Subcutaneous abdominal adipose tissue (tissue), 5 donors: Measurements from ENCODE around the gene PDZRN3.
A peak's percentile ranks its signal among the peaks of the same experiment; 100 is the strongest.

Experiments used
- H3K27ac ChIP-seq: one replicate; pipeline ENCODE4 v1.7.0; 2013; ENCODE audit warnings: low read depth, mild to moderate bottlenecking, inconsistent platforms, low read length, moderate library complexity
- H3K27me3 ChIP-seq, 5 donors: one replicate each; pipeline ENCODE4 v1.7.0; 2013; ENCODE audit warnings: low read length in 5 of 5, inconsistent platforms in 1 of 5; ENCODE audit not compliant: control insufficient read depth in 5 of 5, insufficient read depth in 4 of 5
- H3K36me3 ChIP-seq, 5 donors: one replicate each; pipeline ENCODE4 v1.7.0; 2013; ENCODE audit warnings: low read length in 5 of 5; ENCODE audit not compliant: control insufficient read depth in 5 of 5, insufficient read depth in 5 of 5
- H3K4me1 ChIP-seq, 5 donors: one replicate each; pipeline ENCODE4 v1.7.0; 2013; ENCODE audit warnings: low read length in 5 of 5, mild to moderate bottlenecking in 3 of 5, moderate library complexity in 1 of 5; ENCODE audit not compliant: control insufficient read depth in 5 of 5, insufficient read depth in 5 of 5
- H3K4me3 ChIP-seq, 5 donors: one replicate each; pipeline ENCODE4 v1.7.0; 2013; ENCODE audit warnings: low read length in 5 of 5, low read depth in 1 of 5
- H3K9ac ChIP-seq, 5 donors: one replicate each; pipeline ENCODE4 v1.7.0; 2013; ENCODE audit warnings: low read length in 5 of 5, mild to moderate bottlenecking in 4 of 5, moderate library complexity in 3 of 5
- H3K9me3 ChIP-seq, 5 donors: one replicate each; pipeline ENCODE4 v1.7.0; 2013; ENCODE audit warnings: low read length in 5 of 5; ENCODE audit not compliant: control insufficient read depth in 5 of 5
- donor health status: healthy.
- donor health status: healthy.
- donor health status: healthy.
- donor health status: healthy.
- donor health status: healthy.

PDZRN3 gene

DNA sequence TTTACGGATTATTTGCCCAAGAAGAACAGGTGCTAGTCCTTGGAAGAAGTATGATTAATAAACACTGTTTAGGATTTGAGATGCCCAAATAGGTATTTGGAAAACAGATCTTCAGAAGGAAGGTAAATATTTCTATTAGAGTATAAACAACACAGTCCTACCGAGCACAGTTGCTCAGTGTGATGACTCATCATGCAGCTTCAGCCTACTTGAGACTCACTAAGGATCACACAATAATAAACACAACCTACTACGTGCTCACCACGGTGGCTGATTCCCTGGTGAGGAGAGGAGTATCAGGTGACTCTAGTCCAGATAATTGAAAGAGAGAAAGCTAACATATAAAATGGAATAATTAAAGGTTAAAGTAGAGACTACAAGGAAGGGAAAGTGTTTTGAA lies 72.0 kb downstream of the PDZRN3 start:
- H3K9ac ChIP-seq = no peak overlapping the region
- H3K36me3 ChIP-seq = peaks cover 0 to 4% (median 0%) of the 10 kb centered on the region in 5 donors
- H3K27ac ChIP-seq = no peak overlapping the region
- H3K27me3 ChIP-seq = no peaks in the 10 kb centered on the region
- no peaks in the 10 kb centered on the region for H3K9me3 ChIP-seq
- H3K4me3 ChIP-seq = no peak overlapping the region
- peaks cover 6 to 40% (median 30%) of the 10 kb centered on the region in 5 donors for H3K4me1 ChIP-seq

- Histone ChIP-seq H3K36me3 (peaks cover 0 to 4% (median 0%) of the 10 kb centered on the region in 5 donors), H3K27me3 (no peaks in the 10 kb centered on the region), H3K9ac (no peak overlapping the region), H3K4me3 (no peak overlapping the region), H3K27ac (no peak overlapping the region), H3K9me3 (no peaks in the 10 kb centered on the region), H3K4me1 (peaks cover 6 to 24% (median 21%) of the 10 kb centered on the region in 5 donors)
Observed at GRCh38 chr3:73550032-73550431, 74.7 kb downstream of the PDZRN3 start.

DNA sequence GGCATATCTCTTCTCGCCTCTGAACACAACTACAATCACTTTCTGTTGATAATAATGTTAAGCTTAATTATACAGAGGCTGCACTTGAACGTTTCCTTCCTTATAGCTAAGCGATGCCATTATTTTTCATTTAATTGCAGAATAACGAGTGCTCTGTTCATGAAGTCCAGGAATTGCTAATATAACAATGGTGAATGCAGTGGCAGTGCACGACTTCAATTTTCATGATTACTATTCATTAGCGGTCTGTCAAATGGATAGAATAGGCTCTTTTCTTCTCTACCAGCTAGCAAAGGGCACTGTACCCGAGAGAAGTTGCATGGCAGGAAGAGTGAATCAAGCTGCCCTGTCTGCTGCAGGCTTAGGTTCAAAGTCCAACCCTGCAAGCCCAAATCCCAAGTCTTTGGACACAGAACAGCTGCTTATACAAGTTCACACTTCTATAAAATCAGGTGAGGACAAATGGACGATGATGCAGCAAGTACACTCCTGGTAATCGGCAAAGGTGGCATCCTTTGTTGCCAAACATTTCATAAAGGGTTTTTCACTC lies 75.6 kb downstream of the PDZRN3 start:
- Histone ChIP-seq H3K27me3 (no peaks in the 10 kb centered on the region), H3K4me1 (peaks cover 6 to 24% (median 15%) of the 10 kb centered on the region in 5 donors), H3K27ac (peak overlapping the region; percentile 84), H3K9me3 (no peaks in the 10 kb centered on the region), H3K36me3 (peaks cover 0 to 4% (median 0%) of the 10 kb centered on the region in 5 donors), H3K4me3 (no peak overlapping the region), H3K9ac (no peak overlapping the region)

DNA sequence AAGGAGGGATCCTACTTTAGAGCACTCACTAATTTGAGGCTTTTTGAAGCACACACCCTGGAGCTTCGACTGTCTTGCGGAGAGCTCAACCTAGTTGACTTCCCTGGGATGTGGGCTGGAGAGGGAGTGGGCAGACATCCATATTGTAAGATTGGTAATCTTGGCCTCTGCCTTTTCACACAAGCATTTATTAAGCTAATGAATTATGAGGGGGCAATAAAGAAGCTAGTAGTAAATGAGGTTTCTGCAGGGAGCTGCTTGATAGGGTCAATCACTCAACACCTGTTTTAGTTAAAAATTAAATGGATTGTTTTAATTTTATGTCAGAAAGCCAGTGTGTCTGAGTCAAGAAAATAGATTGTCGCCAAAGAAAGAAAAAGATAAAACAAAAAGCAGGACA lies 76.3 kb downstream of the PDZRN3 start:
- Histone ChIP-seq H3K9me3 (no peaks in the 10 kb centered on the region), H3K4me3 (no peak overlapping the region), H3K9ac (no peak overlapping the region), H3K27ac (peak overlapping the region; percentile 84), H3K27me3 (no peaks in the 10 kb centered on the region), H3K36me3 (peaks cover 0 to 4% (median 0%) of the 10 kb centered on the region in 5 donors), H3K4me1 (peaks cover 6 to 24% (median 15%) of the 10 kb centered on the region in 5 donors)

- Histone ChIP-seq H3K4me1 (peaks cover 6 to 24% (median 15%) of the 10 kb centered on the region in 5 donors), H3K9ac (no peak overlapping the region), H3K27me3 (no peaks in the 10 kb centered on the region), H3K36me3 (peaks cover 0 to 4% (median 0%) of the 10 kb centered on the region in 5 donors), H3K9me3 (no peaks in the 10 kb centered on the region), H3K4me3 (no peak overlapping the region), H3K27ac (peak overlapping the region; percentile 84)
Observed at GRCh38 chr3:73547427-73548248, 77.1 kb downstream of the PDZRN3 start.

DNA sequence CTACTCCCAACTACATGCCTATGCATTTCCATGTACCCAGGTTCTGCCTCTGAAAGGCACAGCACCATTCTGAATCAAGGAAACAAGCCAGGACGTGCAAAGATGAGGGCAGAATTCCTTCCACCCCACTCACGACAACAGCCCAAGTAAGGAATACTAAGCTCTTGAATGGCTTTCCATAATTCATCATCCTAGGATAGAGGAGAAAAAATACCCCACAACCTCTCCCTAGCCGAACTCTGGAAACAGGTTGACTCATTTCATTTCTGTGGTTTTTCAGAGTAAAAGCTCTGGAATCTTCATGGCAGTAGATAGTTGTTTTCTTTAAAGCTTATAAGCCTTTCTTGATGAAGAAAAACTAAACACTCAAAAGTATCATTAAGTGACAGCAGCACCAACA lies 77.8 kb downstream of the PDZRN3 start:
- peaks cover 0 to 4% (median 0%) of the 10 kb centered on the region in 5 donors for H3K36me3 ChIP-seq
- H3K27ac ChIP-seq = peak overlapping the region; percentile 84
- no peak overlapping the region for H3K4me3 ChIP-seq
- H3K9me3 ChIP-seq = no peaks in the 10 kb centered on the region
- H3K9ac ChIP-seq = no peak overlapping the region
- H3K4me1 ChIP-seq = peaks cover 6 to 24% (median 15%) of the 10 kb centered on the region in 5 donors
- no peaks in the 10 kb centered on the region for H3K27me3 ChIP-seq

- H3K4me1 ChIP-seq = peaks cover 6 to 20% (median 14%) of the 10 kb centered on the region in 5 donors
Observed at GRCh38 chr3:73543412-73543811, 81.3 kb downstream of the PDZRN3 start.

DNA sequence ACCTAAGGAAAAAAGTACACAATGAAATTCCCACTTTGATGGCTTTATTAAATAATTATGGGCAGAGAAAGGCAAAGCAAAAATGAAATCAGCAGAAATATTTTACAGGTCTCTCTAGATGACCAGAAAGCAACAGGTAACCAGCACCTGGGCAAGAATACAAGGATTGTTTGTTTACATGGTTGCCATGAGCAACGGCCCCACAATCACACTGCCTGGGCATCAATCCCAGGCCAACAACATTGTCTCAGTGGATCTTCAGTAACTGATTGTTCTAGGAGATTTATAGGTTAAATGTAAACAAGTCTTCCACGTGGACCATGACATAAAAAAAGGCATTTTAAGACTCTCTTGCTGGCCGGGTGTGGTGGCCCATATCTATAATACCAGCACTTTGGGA lies 82.6 kb downstream of the PDZRN3 start:
- no peaks in the 10 kb centered on the region for H3K9me3 ChIP-seq
- no peaks in the 10 kb centered on the region for H3K27me3 ChIP-seq
- H3K9ac ChIP-seq = no peak overlapping the region
- H3K4me1 ChIP-seq = peaks cover 0 to 7% (median 2%) of the 10 kb centered on the region in 5 donors
- H3K4me3 ChIP-seq = no peak overlapping the region
- H3K27ac ChIP-seq = no peak overlapping the region
- H3K36me3 ChIP-seq = no peaks in the 10 kb centered on the region

More at GRCh38 chr3:73543412-73543811, 81.3 kb downstream of the PDZRN3 start:
- no peak overlapping the region for H3K4me3 ChIP-seq
- H3K9me3 ChIP-seq = no peaks in the 10 kb centered on the region
- H3K27me3 ChIP-seq = no peaks in the 10 kb centered on the region
- no peak overlapping the region for H3K9ac ChIP-seq
- H3K27ac ChIP-seq = peak overlapping the region; percentile 16
- no peaks in the 10 kb centered on the region for H3K36me3 ChIP-seq

GRCh38 chr3:73540969-73541740 lies 83.6 kb downstream of the PDZRN3 start:
- Histone ChIP-seq H3K36me3 (no peaks in the 10 kb centered on the region), H3K9ac (no peak overlapping the region), H3K27me3 (no peaks in the 10 kb centered on the region), H3K4me3 (no peak overlapping the region), H3K4me1 (peaks cover 0 to 10% (median 3%) of the 10 kb centered on the region in 5 donors), H3K9me3 (no peaks in the 10 kb centered on the region), H3K27ac (no peak overlapping the region)

GRCh38 chr3:73538486-73538885 lies 86.3 kb downstream of the PDZRN3 start:
- Histone ChIP-seq H3K9ac (no peak overlapping the region), H3K9me3 (no peaks in the 10 kb centered on the region), H3K36me3 (no peaks in the 10 kb centered on the region), H3K27me3 (no peaks in the 10 kb centered on the region), H3K4me1 (peaks cover 0 to 7% (median 3%) of the 10 kb centered on the region in 5 donors), H3K27ac (no peak overlapping the region), H3K4me3 (no peak overlapping the region)
